Neuronal stem cell (in vitro differentiated cells): ENCODE data around the gene RNF121.

ENCODE experiments used
- DNase-seq: peaks from one replicate; pipeline ENCODE4 v3.0.0-alpha.2; 2013; ENCODE audit warnings: low spot score
- H2AFZ ChIP-seq: one replicate; pipeline ENCODE4 v1.6.1; 2013; ENCODE audit warnings: mild to moderate bottlenecking, low read length, inconsistent platforms
- H2AK5ac ChIP-seq: 2 replicates; pipeline ENCODE4 v1.6.1; 2013; ENCODE audit warnings: low read depth, mild to moderate bottlenecking, inconsistent platforms, low read length, moderate library complexity, mixed read lengths
- H2BK120ac ChIP-seq: 2 replicates; pipeline ENCODE4 v1.6.1; 2013; ENCODE audit warnings: low read depth, mild to moderate bottlenecking, inconsistent platforms, low read length, moderate library complexity, mixed read lengths
- H2BK12ac ChIP-seq: one replicate; pipeline ENCODE4 v1.6.1; 2013; ENCODE audit warnings: low read length, inconsistent platforms
- H2BK15ac ChIP-seq: 2 replicates; pipeline ENCODE4 v1.6.1; 2013; ENCODE audit warnings: mild to moderate bottlenecking, low read length, inconsistent platforms, mixed read lengths
- H2BK5ac ChIP-seq: one replicate; pipeline ENCODE4 v1.6.1; 2013; ENCODE audit warnings: inconsistent platforms, mild to moderate bottlenecking, low read length, moderate library complexity
- H3K14ac ChIP-seq: one replicate; pipeline ENCODE4 v1.6.1; 2013; ENCODE audit warnings: low read length, inconsistent platforms
- H3K18ac ChIP-seq: 2 replicates; pipeline ENCODE4 v1.6.1; 2013; ENCODE audit warnings: low read length, inconsistent platforms
- H3K23ac ChIP-seq: 2 replicates; pipeline ENCODE4 v1.6.1; 2013; ENCODE audit warnings: low read depth, mild to moderate bottlenecking, mixed read lengths, low read length, inconsistent platforms; ENCODE audit not compliant: poor library complexity
- H3K27ac ChIP-seq: replicated peaks from 3 replicates; pipeline ENCODE4 v1.5.1; 2013; ENCODE audit warnings: low read length, inconsistent platforms
- H3K27me3 ChIP-seq, 3 experiments: 2 replicates each; pipeline ENCODE4 v1.6.1; 2013; ENCODE audit warnings: low read length in 3 of 3, mild to moderate bottlenecking in 2 of 3, inconsistent platforms in 1 of 3, low read depth in 1 of 3, mixed read lengths in 1 of 3, moderate library complexity in 1 of 3; ENCODE audit not compliant: control insufficient read depth in 3 of 3, insufficient read depth in 3 of 3
- H3K36me3 ChIP-seq, 2 donors: replicated peaks in 1 of 2; 2 replicates each; pipeline ENCODE4 v1.6.1; 2013; ENCODE audit warnings: low read length in 2 of 2; ENCODE audit not compliant: control insufficient read depth in 2 of 2, insufficient read depth in 2 of 2
- H3K4ac ChIP-seq: 2 replicates; pipeline ENCODE4 v1.6.1; 2013; ENCODE audit warnings: inconsistent platforms, mild to moderate bottlenecking, low read length, moderate library complexity
- H3K4me1 ChIP-seq, 2 donors: 1 replicate in 1 of 2; 2 replicates in 1 of 2; pipeline ENCODE4 v1.6.1; 2013; ENCODE audit warnings: low read length in 2 of 2, low read depth in 1 of 2; ENCODE audit not compliant: control insufficient read depth in 2 of 2, insufficient read depth in 1 of 2
- H3K4me2 ChIP-seq: one replicate; pipeline ENCODE4 v1.6.1; 2013; ENCODE audit warnings: mild to moderate bottlenecking, low read length, inconsistent platforms; ENCODE audit not compliant: insufficient read depth, poor library complexity, severe bottlenecking
- H3K4me3 ChIP-seq, 2 donors: 2 replicates each; pipeline ENCODE4 v1.5.1; 2013; ENCODE audit warnings: low read length in 2 of 2, mild to moderate bottlenecking in 2 of 2, inconsistent platforms in 1 of 2, moderate library complexity in 1 of 2
- H3K79me1 ChIP-seq: one replicate; pipeline ENCODE4 v1.6.1; 2013; ENCODE audit warnings: low read depth, mild to moderate bottlenecking, inconsistent platforms, low read length, moderate library complexity
- H3K9ac ChIP-seq: one replicate; pipeline ENCODE4 v1.6.1; 2013; ENCODE audit warnings: mild to moderate bottlenecking, low read depth, low read length, inconsistent platforms; ENCODE audit not compliant: poor library complexity
- H3K9me3 ChIP-seq, 2 donors: replicated peaks in 1 of 2; 2 replicates each; pipeline versions ENCODE3 to v1.6.1; 2013; ENCODE audit warnings: low read length in 2 of 2, mild to moderate bottlenecking in 2 of 2, inconsistent platforms in 1 of 2, low read depth in 1 of 2, mixed read lengths in 1 of 2, moderate library complexity in 1 of 2; ENCODE audit not compliant: control insufficient read depth in 2 of 2, insufficient read depth in 1 of 2
- H4K8ac ChIP-seq: one replicate; pipeline ENCODE4 v1.6.1; 2013; ENCODE audit warnings: low read depth, mild to moderate bottlenecking, inconsistent platforms, low read length, moderate library complexity
- H4K91ac ChIP-seq: one replicate; pipeline ENCODE4 v1.6.1; 2013; ENCODE audit warnings: low read length, low read depth, mild to moderate bottlenecking, inconsistent platforms; ENCODE audit not compliant: poor library complexity
- WGBS, 2 donors: extraction: QIAGEN DNeasy Blood & Tissue Kit; methylation state at CpG; one replicate each; pipeline ENCODE4 v1.1.7; 2013; ENCODE audit warnings: missing lambda C conversion rate in 2 of 2, mixed read lengths in 1 of 2; ENCODE audit not compliant: insufficient read length in 2 of 2, insufficient replicate concordance in 1 of 2; ENCODE audit errors: extremely low coverage in 2 of 2; 5-methylcytosine and 5-hydroxymethylcytosine counted together

The RNF121 gene

DNA sequence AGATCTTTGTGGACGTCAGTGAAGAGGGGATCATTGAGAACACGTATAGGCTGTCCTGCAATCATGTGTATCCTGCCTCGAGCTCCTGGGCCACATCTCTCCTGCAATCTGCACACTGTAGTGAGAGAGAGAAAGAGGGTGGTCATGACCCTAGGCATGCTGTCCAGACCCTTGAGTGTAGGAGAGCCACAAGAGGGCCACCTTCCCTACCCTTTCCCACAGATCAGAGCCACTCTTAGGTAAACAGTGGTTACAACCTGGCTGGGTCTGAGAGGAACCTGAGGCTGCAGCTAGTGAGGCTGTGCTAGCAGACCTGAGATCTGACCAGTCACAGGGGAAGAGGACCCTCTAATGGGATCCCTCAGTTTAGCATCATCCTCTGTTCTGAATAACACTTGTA is 65.9 kb downstream of the RNF121 start:
- no peak overlapping the region for H3K9ac ChIP-seq
- no peak overlapping the region for H3K14ac ChIP-seq
- no peak overlapping the region for H3K4me2 ChIP-seq
- no peak overlapping the region for H2AFZ ChIP-seq
- H2AK5ac ChIP-seq, result no peak overlapping the region
- no peak overlapping the region for H2BK5ac ChIP-seq
- H3K27ac ChIP-seq, result no peak overlapping the region
- peaks cover 4% of the 10 kb centered on the region for H3K79me1 ChIP-seq
- H3K18ac ChIP-seq, result no peak overlapping the region
- H4K8ac ChIP-seq, result no peak overlapping the region
- H3K4me1 ChIP-seq, result peaks cover 0 to 1% of the 10 kb centered on the region in 2 donors
- WGBS, 2 donors, result no CpG with 5 or more reads among the region's 3 CpGs
- H3K4me3 ChIP-seq, result no peak overlapping the region
- H3K36me3 ChIP-seq, result peaks cover 17 to 49% of the 10 kb centered on the region in 2 donors
- no peak for DNase-seq
- H3K9me3 ChIP-seq, result no peaks in the 10 kb centered on the region
- H3K4ac ChIP-seq, result no peak overlapping the region
- H3K23ac ChIP-seq, result no peak overlapping the region
- H4K91ac ChIP-seq, result no peak overlapping the region
- no peak overlapping the region for H2BK12ac ChIP-seq
- H2BK15ac ChIP-seq, result no peak overlapping the region
- H2BK120ac ChIP-seq, result no peak overlapping the region
- H3K27me3 ChIP-seq, result no peaks in the 10 kb centered on the region

DNA sequence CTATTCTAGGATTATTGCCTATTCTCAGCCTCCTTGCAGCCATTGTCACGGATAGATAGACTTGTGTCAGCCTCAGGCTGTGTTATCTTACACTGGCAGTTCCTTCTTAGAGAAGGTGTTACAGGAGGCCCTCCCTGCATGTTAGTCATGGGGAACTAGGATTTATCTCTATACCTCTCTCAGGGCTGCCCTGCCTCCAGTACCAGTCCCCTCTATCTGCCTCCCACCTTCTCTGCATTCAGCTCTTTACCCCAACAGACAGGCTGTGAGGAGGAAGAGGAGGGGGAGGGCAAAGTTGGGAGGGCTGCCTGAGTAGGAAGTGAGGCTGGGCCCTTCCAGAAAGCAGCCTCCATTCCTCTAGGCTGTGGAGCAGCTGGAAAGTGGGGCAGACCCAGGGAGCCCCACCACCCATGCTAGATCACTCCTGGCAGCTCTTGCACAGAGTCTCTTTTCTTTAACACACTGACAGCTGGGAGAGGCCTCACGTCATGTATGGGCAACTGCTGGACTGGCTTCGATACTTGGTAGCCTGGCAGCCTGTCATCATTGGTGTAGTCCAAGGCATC is 67.0 kb downstream of the RNF121 start:
- H3K18ac ChIP-seq, result no peak overlapping the region
- no peak overlapping the region for H3K14ac ChIP-seq
- H3K4ac ChIP-seq, result no peak overlapping the region
- DNase-seq, result no peak
- H3K9me3 ChIP-seq, result no peaks in the 10 kb centered on the region
- H3K27me3 ChIP-seq, result no peaks in the 10 kb centered on the region
- H3K36me3 ChIP-seq, result peaks cover 15 to 49% of the 10 kb centered on the region in 2 donors
- no peak overlapping the region for H2BK120ac ChIP-seq
- H3K27ac ChIP-seq, result no peak overlapping the region
- no CpG with 5 or more reads among the region's 3 CpGs for WGBS, 2 donors
- H3K23ac ChIP-seq, result no peak overlapping the region
- no peak overlapping the region for H2AK5ac ChIP-seq
- H2BK5ac ChIP-seq, result no peak overlapping the region
- no peak overlapping the region for H3K4me2 ChIP-seq
- H3K4me1 ChIP-seq, result peaks cover 0 to 1% of the 10 kb centered on the region in 2 donors
- H2BK15ac ChIP-seq, result no peak overlapping the region
- H3K4me3 ChIP-seq, result no peak overlapping the region
- H4K91ac ChIP-seq, result no peak overlapping the region
- H3K9ac ChIP-seq, result no peak overlapping the region
- H3K79me1 ChIP-seq, result peaks cover 2% of the 10 kb centered on the region
- H4K8ac ChIP-seq, result no peak overlapping the region
- H2BK12ac ChIP-seq, result no peak overlapping the region
- no peak overlapping the region for H2AFZ ChIP-seq

DNA sequence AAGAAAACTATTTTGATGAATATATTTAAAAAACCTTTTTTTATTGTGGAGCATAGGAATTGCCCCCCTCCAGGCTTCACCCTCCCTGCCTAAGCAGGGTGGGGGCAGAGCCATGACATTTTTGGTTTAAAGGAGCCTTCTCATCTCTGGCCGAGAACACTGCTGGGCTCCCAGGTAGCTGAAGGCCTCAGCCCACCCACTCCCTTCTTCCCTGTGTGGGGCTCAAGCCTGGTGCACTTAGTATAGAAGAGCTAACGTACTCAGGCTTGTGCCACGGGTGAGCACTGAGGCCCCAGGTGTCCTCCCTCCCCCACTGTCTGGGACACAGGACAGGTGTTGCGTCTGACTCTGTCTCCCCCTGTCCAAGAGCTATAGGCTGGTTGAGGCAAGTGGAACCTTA is 67.7 kb downstream of the RNF121 start:
- Histone ChIP-seq H4K8ac (no peak overlapping the region), H3K23ac (no peak overlapping the region), H3K79me1 (peaks cover 2% of the 10 kb centered on the region), H2BK15ac (no peak overlapping the region), H3K9me3 (no peaks in the 10 kb centered on the region), H3K9ac (peak overlapping the region; percentile 30), H2AK5ac (no peak overlapping the region), H2BK12ac (no peak overlapping the region), H3K18ac (no peak overlapping the region), H3K4me2 (no peak overlapping the region), H2BK5ac (no peak overlapping the region), H3K36me3 (peaks cover 20 to 49% of the 10 kb centered on the region in 2 donors), H2BK120ac (no peak overlapping the region), H3K14ac (no peak overlapping the region), H4K91ac (no peak overlapping the region), H3K4me1 (peaks cover 0 to 2% of the 10 kb centered on the region in 2 donors), H3K4me3 (no peak overlapping the region), H3K4ac (no peak overlapping the region), H3K27me3 (no peaks in the 10 kb centered on the region), H2AFZ (no peak overlapping the region), H3K27ac (no peak overlapping the region)
- WGBS, 2 donors, result no CpG with 5 or more reads among the region's 4 CpGs
- no peak for DNase-seq

DNA sequence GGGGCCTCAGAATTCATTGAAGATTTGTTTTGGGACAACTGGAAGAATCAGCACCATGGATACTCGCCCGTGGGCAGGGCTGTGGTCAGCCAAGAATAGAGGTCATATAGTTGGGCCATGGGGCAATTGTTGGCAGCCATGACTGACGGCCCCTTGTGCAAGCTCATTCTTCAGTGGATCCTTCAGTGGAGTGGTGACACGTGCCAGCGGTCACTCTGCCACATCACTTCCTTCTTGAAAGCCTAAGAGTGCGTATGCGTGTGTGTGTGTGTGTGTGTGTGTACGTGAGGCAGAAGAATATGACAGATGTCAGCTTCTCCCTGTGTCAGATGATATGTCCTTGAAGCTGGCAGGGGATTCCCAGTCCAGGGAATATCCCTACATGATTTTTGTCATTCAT is 68.1 kb downstream of the RNF121 start:
- no peak overlapping the region for H4K91ac ChIP-seq
- no peak overlapping the region for H2BK120ac ChIP-seq
- peaks cover 0 to 4% of the 10 kb centered on the region in 2 donors for H3K4me1 ChIP-seq
- no peak for DNase-seq
- no peak overlapping the region for H3K14ac ChIP-seq
- no peak overlapping the region for H3K4me2 ChIP-seq
- H2AFZ ChIP-seq, result no peak overlapping the region
- no peak overlapping the region for H2BK5ac ChIP-seq
- H3K36me3 ChIP-seq, result peaks cover 22 to 52% of the 10 kb centered on the region in 2 donors
- H3K18ac ChIP-seq, result no peak overlapping the region
- H3K9ac ChIP-seq, result no peak overlapping the region
- no peak overlapping the region for H3K27ac ChIP-seq
- no CpG with 5 or more reads among the region's 8 CpGs for WGBS, 2 donors
- peak overlapping the region; percentile 22 for H3K23ac ChIP-seq
- no peak overlapping the region for H2AK5ac ChIP-seq
- no peak overlapping the region for H2BK15ac ChIP-seq
- H3K79me1 ChIP-seq, result peaks cover 2% of the 10 kb centered on the region
- no peak overlapping the region for H2BK12ac ChIP-seq
- H3K4me3 ChIP-seq, result no peak overlapping the region
- no peaks in the 10 kb centered on the region for H3K27me3 ChIP-seq
- H4K8ac ChIP-seq, result no peak overlapping the region
- no peak overlapping the region for H3K4ac ChIP-seq
- no peaks in the 10 kb centered on the region for H3K9me3 ChIP-seq
